Raji (cell line): ENCODE data around the gene RBFA.

Experiments
- POLR2A ChIP-seq: IDR thresholded peaks from 2 replicates; pipeline ENCODE4 v1.6.1; 2011; ENCODE audit warnings: low read depth, low read length, control low read depth; ENCODE audit not compliant: insufficient read depth

The RBFA gene

GRCh38 chr18:80012714-80013113 is 21.5 kb upstream of the RBFA start:
- no peak for TF ChIP-seq POLR2A

DNA sequence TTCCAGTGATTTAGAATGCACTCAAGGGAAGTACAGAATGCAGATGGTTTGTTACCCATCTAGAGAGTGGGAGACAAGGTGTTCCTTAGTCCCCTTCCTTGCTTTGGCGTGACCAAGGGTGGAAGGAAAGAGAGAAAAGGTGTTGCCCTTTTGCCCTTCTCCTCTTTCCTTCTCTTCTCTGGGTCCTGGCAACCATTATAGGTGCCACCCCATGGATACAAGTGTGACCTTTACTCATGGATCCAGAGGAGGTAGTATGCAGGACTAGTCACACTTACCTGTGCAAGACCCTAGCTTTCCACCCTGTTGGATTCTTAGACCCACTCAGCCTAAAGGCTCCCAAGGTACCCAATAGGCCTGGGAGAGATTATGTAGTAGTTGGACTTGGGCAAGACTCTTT is 11.6 kb upstream of the RBFA start:
- TF ChIP-seq POLR2A: no peak

GRCh38 chr18:80023173-80023572 is 11.1 kb upstream of the RBFA start:
- no peak for TF ChIP-seq POLR2A

DNA sequence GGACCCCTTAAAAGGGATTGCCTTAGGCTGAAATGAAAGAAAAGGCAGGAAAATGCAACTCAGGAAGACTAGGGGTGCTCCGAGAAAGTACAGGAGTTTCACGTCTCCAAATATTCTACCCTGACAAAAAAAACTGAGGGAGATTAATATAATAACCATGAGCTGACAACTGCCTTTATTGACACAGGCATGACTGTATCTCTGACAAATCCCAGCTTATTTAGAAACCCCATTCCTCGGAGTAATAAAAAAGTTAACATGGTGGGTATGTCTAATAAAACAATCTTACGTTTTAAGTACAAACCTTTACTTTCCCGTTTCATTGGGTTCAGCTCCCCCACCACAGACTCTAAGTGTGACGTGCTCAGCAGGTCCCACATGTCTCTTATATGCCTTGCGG is 7.9 kb upstream of the RBFA start:
- no peak for TF ChIP-seq POLR2A

DNA sequence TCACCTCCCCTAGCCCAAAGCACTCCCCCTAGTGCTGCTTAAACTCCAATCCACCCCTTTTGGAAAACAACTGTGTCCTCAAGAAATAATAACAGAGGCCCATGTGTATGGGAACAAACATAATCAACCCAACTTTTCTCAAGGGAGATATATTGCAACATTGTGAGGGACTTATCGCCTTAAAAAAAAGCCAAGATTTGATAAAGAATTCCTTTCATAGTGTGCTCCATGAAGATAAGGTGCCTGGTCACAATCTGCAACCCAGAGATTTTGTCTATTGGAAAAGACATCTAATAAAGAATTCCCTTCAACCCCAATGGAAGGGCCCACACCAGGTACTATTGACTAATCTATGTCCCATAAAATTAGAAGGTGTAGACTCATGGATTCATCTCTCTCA is 4.5 kb upstream of the RBFA start:
- no peak for TF ChIP-seq POLR2A

- peak; percentile 65; the same call in 1 of the 2 replicates for TF ChIP-seq POLR2A
These were observed 810 bp upstream of the RBFA start for GRCh38 chr18:80033181-80034067.

DNA sequence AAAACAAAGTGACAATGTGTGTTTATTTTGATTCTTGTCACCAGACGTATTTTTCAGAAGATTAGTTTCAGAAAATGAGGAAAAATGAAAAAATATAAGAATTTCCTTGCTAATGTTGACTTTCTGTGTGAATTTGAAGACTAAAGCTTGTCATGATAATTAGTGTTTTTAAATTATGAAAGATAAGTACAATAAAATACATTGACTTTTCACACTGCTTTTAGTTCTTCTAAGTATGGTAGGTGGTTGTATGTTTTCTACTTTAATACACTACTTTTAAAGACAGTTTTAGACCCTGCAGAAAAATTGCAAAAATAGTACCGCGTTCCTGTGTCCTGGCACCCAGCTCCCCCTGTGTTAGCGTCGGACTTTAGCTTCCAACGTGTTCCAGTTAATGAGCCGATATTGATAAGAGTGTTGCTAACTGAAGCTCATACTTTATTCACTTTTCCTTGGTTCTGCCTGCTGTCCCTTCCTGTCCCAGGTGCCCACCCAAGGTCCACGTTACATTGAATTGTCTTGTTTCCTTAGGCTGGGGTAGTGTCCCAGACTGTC is 695 bp downstream of the RBFA start:
- no peak for TF ChIP-seq POLR2A

GRCh38 chr18:80035997-80036396 is 1.8 kb downstream of the RBFA start:
- no peak for TF ChIP-seq POLR2A

DNA sequence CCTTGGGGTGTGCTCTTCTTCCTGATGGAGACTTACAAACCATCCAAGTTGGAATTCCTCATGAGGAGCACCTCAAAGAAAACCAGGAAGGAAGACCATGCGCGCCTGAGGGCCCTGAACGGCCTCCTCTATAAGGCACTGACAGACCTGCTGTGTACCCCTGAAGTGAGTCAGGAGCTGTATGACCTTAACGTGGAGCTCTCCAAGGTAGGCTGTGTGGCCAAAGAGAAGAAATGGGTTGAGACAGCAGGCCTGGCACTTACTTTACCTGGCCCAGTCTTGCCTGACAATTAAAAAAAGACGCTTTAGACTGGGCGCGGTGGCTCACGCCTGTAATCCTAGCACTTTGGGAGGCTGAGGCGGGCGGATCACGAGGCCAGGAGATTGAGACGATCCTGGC is 3.1 kb downstream of the RBFA start:
- TF ChIP-seq POLR2A: no peak

- TF ChIP-seq POLR2A: no peak
These were observed 3.8 kb downstream of the RBFA start for GRCh38 chr18:80037869-80038630.

- no peak for TF ChIP-seq POLR2A
These were observed 6.3 kb downstream of the RBFA start for GRCh38 chr18:80040515-80040914.

DNA sequence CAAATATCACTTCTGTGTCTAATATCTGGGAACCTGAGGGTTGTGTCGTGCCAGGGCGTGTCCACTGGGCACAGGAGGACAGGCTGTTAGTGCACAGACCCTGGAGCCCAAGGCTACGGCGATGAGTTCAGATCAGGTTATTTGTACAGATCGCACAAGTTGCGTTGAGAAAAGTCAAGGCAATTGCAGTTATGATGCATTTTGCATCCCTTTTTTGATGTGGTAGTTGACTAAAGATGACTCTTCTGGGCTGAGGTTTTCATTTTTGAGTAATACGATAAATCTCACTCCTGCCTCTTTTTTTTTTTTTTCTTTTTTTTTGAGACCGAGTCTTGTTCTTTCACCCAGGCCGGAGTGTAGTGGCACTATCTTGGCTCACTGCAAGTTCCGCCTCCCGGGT is 7.2 kb downstream of the RBFA start:
- no peak for TF ChIP-seq POLR2A

- no peak for TF ChIP-seq POLR2A
These were observed 8.6 kb downstream of the RBFA start for GRCh38 chr18:80042785-80043184.

DNA sequence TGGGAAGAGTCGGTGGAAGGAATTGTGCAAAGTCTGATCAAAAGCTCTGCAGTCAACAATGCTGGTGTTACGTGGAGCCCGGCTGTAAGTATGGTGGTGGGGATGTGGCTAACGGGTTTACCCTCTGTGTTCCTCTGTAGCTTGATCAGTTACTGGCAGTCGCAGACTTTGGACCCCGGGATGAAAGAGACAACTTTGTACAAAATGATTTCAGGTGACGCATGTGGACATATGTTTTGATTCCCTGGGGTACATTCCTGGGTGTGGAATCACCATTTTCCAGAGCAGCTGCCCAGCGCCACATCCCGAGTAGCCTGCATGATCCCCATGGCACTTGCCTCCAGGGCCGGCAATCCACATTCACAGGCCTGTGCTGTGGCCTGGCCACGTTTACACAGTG is 9.8 kb downstream of the RBFA start:
- no peak for TF ChIP-seq POLR2A

DNA sequence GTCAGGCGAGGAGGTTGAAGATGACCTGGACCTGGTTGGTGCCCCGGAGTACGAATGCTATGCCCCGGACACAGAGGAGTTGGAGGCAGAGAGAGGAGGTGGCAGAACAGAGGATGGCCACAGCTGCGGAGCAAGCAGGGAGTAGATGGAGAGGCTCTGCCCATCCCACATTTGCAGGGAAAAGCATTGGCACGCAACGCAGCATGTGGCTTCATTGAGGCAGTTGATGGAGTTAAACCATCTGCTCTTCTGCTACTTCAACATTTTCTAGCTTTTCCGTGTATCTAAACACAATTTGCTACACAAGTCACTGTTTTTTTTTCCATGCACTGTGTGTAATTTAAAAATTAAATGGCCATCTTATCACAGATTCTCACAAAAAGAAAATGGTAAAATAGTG is 11.8 kb downstream of the RBFA start:
- TF ChIP-seq POLR2A: no peak

DNA sequence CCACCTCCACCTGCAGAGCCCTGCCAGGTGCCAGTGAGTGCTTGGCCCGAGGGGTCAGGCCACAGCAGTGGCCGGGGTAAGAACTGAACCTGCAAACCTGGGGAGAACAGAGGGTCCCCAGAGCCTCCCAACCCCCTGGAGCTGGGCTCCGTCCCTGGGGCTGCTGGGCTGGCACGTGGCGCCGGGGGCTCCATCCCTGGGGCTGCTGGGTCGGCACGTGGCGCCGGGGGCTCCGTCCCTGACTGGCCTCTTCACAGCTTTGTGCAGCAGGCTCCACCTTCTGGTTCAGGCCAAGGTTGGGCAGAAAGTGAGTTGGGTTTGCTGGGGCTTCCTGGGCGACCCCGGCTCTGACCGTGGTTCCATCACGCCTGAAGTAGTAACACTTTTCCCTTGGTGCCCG is 12.2 kb downstream of the RBFA start:
- TF ChIP-seq POLR2A: no peak
